Thyroid gland (tissue), 4 donors: ENCODE results near the gene MYO18A. TPM values are rescaled to one million over a fixed set of nuclear protein-coding genes. Genes with fewer than 3 reads are reported as not detected.
"Not testable (repeated sequence)": the region's sequence is repeated elsewhere in the genome, so short reads cannot be mapped to it uniquely, and the experiment has no call there.

ENCODE experiments used
- DNase-seq, 2 donors: peaks; one replicate each; pipeline ENCODE4 v3.0.0-alpha.2; 2019
- H3K27ac ChIP-seq, 3 donors: fragments of 200-600 bp; sonication (generic); 1 replicate in 2 of 3; 2 replicates in 1 of 3; pipeline ENCODE4 v1.5.1; 2016 to 2019; ENCODE audit warnings: mild to moderate bottlenecking in 1 of 3, moderate library complexity in 1 of 3
- H3K27me3 ChIP-seq: fragments of 200-600 bp; sonication (generic); one replicate; pipeline ENCODE4 v1.5.1; 2019
- H3K36me3 ChIP-seq, 2 donors: fragments of 200-600 bp; sonication (generic); one replicate each; pipeline ENCODE4 v1.5.1; 2016 to 2019
- H3K4me1 ChIP-seq, 2 donors: fragments of 200-600 bp; sonication (generic); one replicate each; pipeline ENCODE4 v1.5.1; 2017 to 2019
- H3K4me3 ChIP-seq, 3 donors: fragments of 200-600 bp; sonication (generic); replicated peaks in 1 of 3; 1 replicate in 2 of 3; 2 replicates in 1 of 3; pipeline ENCODE4 v1.5.1; 2016; ENCODE audit warnings: mild to moderate bottlenecking in 1 of 3
- H3K9me3 ChIP-seq: fragments of 200-600 bp; sonication (generic); one replicate; pipeline ENCODE4 v1.5.1; 2017
- POLR2A ChIP-seq, 2 donors: fragments of 450-650 bp; IDR thresholded peaks; one replicate each; pipeline ENCODE4 v1.6.1; 2017; ENCODE audit warnings: antibody characterized with exemption in 2 of 2, mild to moderate bottlenecking in 2 of 2, moderate library complexity in 1 of 2
- WGBS, 2 donors: methylation state at CpG; one replicate each; pipeline ENCODE4 v1.1.5; 2017; 5-methylcytosine and 5-hydroxymethylcytosine counted together
- intact Hi-C: fragments of 100-400 bp; cut with DNase I; formaldehyde crosslinking; loops from one replicate; pipeline ENCODE4 v1.15.1; 2023
- total RNA-seq, 4 donors: library from RNA; depleted of rRNA; stranded (reverse); fragments of >200 nt; gene quantifications; one replicate each; pipeline ENCODE4 v1.2.3, GENCODE V29; 2016
- TF ChIP-seq, protein P1 (sequence below), 6 experiments: fragments of 200-600 bp in 3 of 6; fragments of 450-650 bp in 3 of 6; sonication (generic) in 3 of 6; IDR thresholded peaks; one replicate each; pipeline ENCODE4 v1.5.1; 2016 to 2019; ENCODE audit warnings: antibody characterized with exemption in 6 of 6, mild to moderate bottlenecking in 2 of 6, inconsistent platforms in 1 of 6, moderate library complexity in 1 of 6

The MYO18A gene
- total RNA-seq, 4 donors from 2014 or later: 32.1 to 49.8 (median 40.6) TPM

DNA sequence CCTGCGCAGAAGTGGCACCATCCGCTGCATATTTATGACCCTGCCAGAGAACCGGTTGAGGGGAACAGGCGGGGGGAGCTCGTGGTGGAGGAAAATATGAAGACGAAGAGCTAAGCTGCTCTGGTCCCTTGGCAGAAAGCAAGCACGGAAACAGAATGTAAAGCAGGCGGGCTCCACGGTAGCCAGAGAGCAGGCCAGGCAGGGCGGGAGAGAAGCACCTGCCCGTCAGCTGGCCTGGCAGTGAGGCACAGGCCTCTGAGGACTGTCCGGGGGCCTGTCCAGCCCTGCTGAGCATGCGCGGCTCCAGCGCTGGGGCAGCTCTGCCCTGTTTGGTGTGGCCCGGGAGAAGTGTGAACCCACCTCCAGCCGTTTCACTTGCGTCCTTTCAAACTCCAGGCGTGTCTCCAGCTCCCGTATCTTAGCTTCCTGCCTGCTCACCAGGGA lies 90.6 kb downstream of the MYO18A start:
- TF ChIP-seq, protein P1, sequence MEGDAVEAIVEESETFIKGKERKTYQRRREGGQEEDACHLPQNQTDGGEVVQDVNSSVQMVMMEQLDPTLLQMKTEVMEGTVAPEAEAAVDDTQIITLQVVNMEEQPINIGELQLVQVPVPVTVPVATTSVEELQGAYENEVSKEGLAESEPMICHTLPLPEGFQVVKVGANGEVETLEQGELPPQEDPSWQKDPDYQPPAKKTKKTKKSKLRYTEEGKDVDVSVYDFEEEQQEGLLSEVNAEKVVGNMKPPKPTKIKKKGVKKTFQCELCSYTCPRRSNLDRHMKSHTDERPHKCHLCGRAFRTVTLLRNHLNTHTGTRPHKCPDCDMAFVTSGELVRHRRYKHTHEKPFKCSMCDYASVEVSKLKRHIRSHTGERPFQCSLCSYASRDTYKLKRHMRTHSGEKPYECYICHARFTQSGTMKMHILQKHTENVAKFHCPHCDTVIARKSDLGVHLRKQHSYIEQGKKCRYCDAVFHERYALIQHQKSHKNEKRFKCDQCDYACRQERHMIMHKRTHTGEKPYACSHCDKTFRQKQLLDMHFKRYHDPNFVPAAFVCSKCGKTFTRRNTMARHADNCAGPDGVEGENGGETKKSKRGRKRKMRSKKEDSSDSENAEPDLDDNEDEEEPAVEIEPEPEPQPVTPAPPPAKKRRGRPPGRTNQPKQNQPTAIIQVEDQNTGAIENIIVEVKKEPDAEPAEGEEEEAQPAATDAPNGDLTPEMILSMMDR (IDR thresholded peaks at IDR 0.05): no peak
- no peak for TF ChIP-seq POLR2A (IDR thresholded peaks at IDR 0.05)
- Histone ChIP-seq H3K4me1 (no peaks in the 10 kb centered on the region), H3K9me3 (no peaks in the 10 kb centered on the region), H3K4me3 (no peak overlapping the region), H3K36me3 (peaks cover 52 to 61% of the 10 kb centered on the region in 2 donors), H3K27me3 (no peaks in the 10 kb centered on the region), H3K27ac (no peak overlapping the region)
- DNase-seq: no peak
- intact Hi-C loops: no loop called here
- WGBS, 2 donors: 83 to 84% methylated on average over 17 to 20 of the region's 20 CpGs

DNA sequence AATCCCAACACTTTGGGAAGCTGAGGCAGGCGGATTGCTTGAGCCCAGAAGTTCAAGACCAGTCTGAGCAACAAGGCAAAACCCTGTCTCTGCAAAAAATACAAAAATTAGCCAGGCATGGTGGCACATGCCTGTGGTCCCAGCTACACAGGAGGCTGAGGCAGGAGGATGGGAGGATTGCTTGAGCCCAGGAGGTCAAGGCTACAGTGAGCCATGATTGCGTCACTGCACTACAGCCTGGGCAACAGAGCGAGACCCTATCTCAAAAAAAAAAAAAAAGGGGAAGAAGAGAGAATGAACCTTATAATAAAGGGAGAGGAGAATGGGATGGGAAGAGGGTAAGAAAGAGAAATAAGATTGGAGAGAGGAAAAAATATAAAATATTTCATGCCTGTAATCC lies 91.4 kb downstream of the MYO18A start:
- H3K36me3 ChIP-seq: peaks cover 52 to 53% of the 10 kb centered on the region in 2 donors
- H3K27ac ChIP-seq, H3K27me3 ChIP-seq, H3K9me3 ChIP-seq, intact Hi-C loops, H3K4me3 ChIP-seq, DNase-seq, H3K4me1 ChIP-seq: not testable (repeated sequence)
- WGBS, 2 donors: 94 to 96% methylated on average over 3 of the region's 3 CpGs

DNA sequence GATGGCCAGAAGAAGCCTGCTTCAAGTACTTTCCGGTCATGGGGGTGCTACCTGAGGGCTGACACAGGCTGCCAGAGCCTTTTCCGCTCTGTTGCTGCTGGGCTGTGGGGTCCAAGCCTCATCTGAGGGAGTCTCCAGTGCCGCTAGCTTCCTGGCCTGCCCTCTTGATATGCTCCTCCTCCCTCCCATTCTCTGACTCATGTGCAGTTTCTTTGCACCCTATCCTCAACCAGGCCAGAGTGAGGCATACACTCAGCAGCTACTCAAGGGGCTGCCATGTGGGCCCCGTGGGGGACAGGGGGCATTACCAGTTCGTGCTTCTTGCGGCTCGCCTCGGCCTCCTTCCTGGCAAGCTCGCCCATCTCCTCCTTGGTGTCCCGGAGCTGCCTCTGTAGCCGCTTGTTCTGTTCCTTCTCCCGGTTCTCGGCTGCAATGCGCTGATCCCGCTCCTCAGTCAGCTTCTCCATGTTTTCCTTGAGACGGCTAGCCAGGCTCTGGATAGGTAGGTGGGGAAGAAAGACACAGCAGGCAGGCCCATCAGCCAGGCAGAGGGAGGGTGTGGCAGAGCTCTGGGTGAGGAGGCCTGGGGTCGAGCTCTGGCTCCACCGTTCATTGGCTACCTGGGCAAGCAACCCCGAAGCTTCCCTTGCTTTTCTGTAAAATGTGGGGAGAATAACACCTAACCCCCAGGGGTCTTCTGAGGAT lies 93.4 kb downstream of the MYO18A start:
- TF ChIP-seq, protein P1 (IDR thresholded peaks at IDR 0.05): no peak
- no peak for TF ChIP-seq POLR2A (IDR thresholded peaks at IDR 0.05)
- no peak overlapping the region for H3K4me3 ChIP-seq
- no peaks in the 10 kb centered on the region for H3K27me3 ChIP-seq
- H3K4me1 ChIP-seq: no peaks in the 10 kb centered on the region
- H3K27ac ChIP-seq: no peak overlapping the region
- intact Hi-C loops: no loop called here
- no peaks in the 10 kb centered on the region for H3K9me3 ChIP-seq
- peaks cover 39 to 48% of the 10 kb centered on the region in 2 donors for H3K36me3 ChIP-seq
- WGBS, 2 donors: 90% methylated on average over 19 of the region's 19 CpGs
- DNase-seq: no peak

DNA sequence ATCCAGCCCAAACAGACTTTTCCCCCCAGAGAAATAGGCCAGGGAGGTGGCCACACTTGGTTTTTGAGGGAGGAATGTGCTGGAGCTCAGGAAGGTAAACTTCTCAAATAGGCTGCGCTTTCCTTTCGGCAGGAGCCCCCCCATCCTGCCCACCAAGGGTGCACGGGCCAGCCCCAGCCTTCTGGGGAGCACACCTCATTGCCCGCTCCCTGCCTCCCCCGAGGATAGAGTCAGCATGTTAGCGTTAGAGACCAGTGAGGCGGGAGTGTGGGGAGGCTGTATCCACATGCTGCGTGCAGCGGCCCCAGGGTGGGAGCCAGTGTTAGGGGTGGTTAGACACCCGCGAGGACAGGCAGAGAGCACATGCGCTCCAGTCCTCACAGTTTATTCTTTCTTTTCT lies 95.0 kb downstream of the MYO18A start:
- DNase-seq: no peak
- TF ChIP-seq POLR2A (IDR thresholded peaks at IDR 0.05): no peak
- TF ChIP-seq, protein P1 (IDR thresholded peaks at IDR 0.05): no peak
- Histone ChIP-seq H3K36me3 (peaks cover 36 to 44% of the 10 kb centered on the region in 2 donors), H3K27ac (no peak overlapping the region), H3K27me3 (no peaks in the 10 kb centered on the region), H3K4me3 (no peak overlapping the region), H3K4me1 (no peaks in the 10 kb centered on the region), H3K9me3 (no peaks in the 10 kb centered on the region)
- 81 to 84% methylated on average over 10 to 12 of the region's 12 CpGs for WGBS, 2 donors
- intact Hi-C loops: no loop called here

DNA sequence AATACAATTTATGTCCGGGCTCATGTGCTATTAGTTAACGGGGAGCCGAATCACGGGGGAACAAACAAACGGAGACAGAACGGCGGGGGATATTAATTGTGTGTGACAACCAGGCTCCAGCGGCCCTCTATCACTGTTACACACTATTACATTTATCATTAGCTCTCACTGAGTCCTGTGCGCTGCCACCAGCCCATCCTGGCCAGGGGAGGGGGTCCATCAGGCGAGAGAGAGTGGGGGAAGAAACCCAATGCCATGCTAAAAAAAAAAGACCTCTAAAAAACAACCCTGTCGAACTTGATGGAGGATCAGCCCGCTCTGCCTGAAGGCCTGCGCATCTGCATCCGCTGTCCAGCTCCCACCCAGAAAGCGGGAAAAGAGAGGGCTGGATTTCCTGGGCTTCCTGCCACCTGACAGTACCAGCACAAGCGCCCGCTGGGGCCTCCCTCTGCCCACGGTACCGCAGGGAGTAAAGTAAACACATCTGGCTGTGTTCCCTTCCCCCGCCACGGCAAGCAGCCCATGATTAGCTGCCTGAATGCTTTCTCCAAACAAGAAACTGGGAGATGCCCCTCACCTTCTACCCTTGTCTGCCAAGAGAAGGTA lies 95.6 kb downstream of the MYO18A start:
- TF ChIP-seq POLR2A (IDR thresholded peaks at IDR 0.05): no peak
- TF ChIP-seq, protein P1 (IDR thresholded peaks at IDR 0.05): no peak
- peak; percentile 15 to 30 for DNase-seq
- Histone ChIP-seq H3K36me3 (peaks cover 32 to 43% of the 10 kb centered on the region in 2 donors), H3K4me3 (no peak overlapping the region), H3K9me3 (no peaks in the 10 kb centered on the region), H3K27ac (no peak overlapping the region), H3K27me3 (no peaks in the 10 kb centered on the region), H3K4me1 (no peaks in the 10 kb centered on the region)
- intact Hi-C loops: no loop called here
- 81% methylated on average over 21 of the region's 21 CpGs for WGBS, 2 donors
